Cardiac muscle cell (in vitro differentiated cells and primary cell): Measurements from ENCODE around the gene ZNF778. TPM values are rescaled to one million over a fixed set of nuclear protein-coding genes. Genes with fewer than 3 reads are reported as not detected.

Experiments
- DNase-seq, 2 donors: peaks; one replicate each; pipeline versions ENCODE4 v3.0.0 to v3.0.0-alpha.2; 2010 to 2017; ENCODE audit warnings: low read depth in 1 of 2, low spot score in 1 of 2
- H3K27ac ChIP-seq: fragments of 200-600 bp; sonication (generic); 2 replicates; pipeline ENCODE4 v1.5.1; 2016
- H3K27me3 ChIP-seq: fragments of 200-600 bp; sonication (generic); 2 replicates; pipeline ENCODE4 v1.6.0; 2016; ENCODE audit warnings: control low read depth
- H3K36me3 ChIP-seq: fragments of 200-600 bp; sonication (generic); 2 replicates; pipeline ENCODE4 v1.5.1; 2016; ENCODE audit warnings: control low read depth
- H3K4me1 ChIP-seq: fragments of 200-600 bp; sonication (generic); 2 replicates; pipeline ENCODE4 v1.8.1; 2017; ENCODE audit warnings: low read depth, mild to moderate bottlenecking, mixed run types
- H3K4me3 ChIP-seq: fragments of 200-600 bp; sonication (generic); 2 replicates; pipeline ENCODE4 v1.5.1; 2016; ENCODE audit warnings: mild to moderate bottlenecking
- H3K9me3 ChIP-seq: fragments of 200-600 bp; sonication (generic); 2 replicates; pipeline ENCODE4 v1.5.1; 2017; ENCODE audit warnings: low read depth, mild to moderate bottlenecking, control low read depth
- polyA plus RNA-seq: library from polyadenylated mRNA; unstranded; fragments of >200 nt; fragmentation: Nextera tagmentation; extraction: Ambion mirVana; gene quantifications from 2 replicates; pipeline ENCODE4 v1.2.1, GENCODE V29; 2016
- total RNA-seq: library from RNA; depleted of rRNA; stranded (reverse); fragments of >200 nt; gene quantifications from 2 replicates; pipeline ENCODE4 v1.2.3, GENCODE V29; 2016
- TF ChIP-seq, protein P1 (sequence below): IDR thresholded peaks from 2 replicates; pipeline ENCODE4 v1.5.1; 2012; ENCODE audit warnings: low read depth, mild to moderate bottlenecking, low read length

Gene ZNF778
- total RNA-seq (25.8 and 31.8 TPM in 2 replicates), polyA plus RNA-seq (4.1 and 9.5 TPM in 2 replicates)

DNA sequence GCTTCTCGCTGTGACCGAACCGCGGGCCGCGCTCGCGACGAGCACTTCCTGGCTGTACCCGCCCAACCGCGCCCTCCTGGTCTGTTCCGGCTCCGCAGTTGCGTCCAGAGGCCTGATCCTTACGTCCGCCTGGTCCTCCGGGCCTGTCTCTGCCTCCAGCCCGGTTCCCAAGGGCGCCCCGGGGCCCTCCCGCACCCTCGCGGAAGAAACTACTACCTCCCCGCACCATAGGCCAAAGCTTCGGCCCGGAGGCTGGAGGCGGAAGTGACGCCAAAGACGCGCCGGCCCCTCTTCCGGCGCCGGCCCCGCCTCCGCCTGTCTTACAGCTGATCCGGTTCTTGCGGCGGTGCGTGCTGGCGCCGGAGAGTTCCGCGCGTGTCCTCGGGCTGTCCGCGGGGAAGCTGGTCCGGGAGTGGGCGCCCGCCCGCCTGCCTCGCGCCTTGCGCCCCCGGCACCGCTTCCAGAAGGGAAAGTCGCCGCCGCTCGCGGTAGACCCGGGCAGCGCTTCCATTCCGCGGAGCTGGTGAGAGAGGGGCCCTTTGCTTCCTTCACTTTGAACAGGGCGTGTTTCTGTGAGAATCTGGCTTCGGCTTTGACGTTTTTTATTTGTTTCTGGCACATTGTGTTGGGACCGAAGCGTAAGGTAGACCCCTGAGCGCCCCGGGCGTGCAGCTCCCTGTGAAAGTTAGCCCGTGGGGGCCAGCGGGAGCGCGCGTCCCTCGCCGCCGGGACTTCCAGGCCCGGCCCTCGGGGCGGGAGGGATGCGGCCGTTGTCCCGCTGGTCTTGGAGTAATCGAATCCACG is at the start of gene ZNF778:
Gene ZNF778 (plus strand): TSS at position 316 of the 804 bp plus-strand sequence. CDS start 3,425 bp downstream, outside the sequence.
- no peaks in the 10 kb centered on the region for H3K27me3 ChIP-seq
- H3K9me3 ChIP-seq, result no peaks in the 10 kb centered on the region
- H3K4me3 ChIP-seq, result peak within 1 kb of the TSS; percentile 98
- TF ChIP-seq, protein P1, sequence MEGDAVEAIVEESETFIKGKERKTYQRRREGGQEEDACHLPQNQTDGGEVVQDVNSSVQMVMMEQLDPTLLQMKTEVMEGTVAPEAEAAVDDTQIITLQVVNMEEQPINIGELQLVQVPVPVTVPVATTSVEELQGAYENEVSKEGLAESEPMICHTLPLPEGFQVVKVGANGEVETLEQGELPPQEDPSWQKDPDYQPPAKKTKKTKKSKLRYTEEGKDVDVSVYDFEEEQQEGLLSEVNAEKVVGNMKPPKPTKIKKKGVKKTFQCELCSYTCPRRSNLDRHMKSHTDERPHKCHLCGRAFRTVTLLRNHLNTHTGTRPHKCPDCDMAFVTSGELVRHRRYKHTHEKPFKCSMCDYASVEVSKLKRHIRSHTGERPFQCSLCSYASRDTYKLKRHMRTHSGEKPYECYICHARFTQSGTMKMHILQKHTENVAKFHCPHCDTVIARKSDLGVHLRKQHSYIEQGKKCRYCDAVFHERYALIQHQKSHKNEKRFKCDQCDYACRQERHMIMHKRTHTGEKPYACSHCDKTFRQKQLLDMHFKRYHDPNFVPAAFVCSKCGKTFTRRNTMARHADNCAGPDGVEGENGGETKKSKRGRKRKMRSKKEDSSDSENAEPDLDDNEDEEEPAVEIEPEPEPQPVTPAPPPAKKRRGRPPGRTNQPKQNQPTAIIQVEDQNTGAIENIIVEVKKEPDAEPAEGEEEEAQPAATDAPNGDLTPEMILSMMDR, result no peak
- H3K4me1 ChIP-seq, result peaks cover 3% of the 10 kb centered on the region
- peak within 1 kb of the TSS; percentile 98 for H3K27ac ChIP-seq
- peak; percentile 87 to 92 for DNase-seq
- peaks cover 8% of the 10 kb centered on the region for H3K36me3 ChIP-seq

DNA sequence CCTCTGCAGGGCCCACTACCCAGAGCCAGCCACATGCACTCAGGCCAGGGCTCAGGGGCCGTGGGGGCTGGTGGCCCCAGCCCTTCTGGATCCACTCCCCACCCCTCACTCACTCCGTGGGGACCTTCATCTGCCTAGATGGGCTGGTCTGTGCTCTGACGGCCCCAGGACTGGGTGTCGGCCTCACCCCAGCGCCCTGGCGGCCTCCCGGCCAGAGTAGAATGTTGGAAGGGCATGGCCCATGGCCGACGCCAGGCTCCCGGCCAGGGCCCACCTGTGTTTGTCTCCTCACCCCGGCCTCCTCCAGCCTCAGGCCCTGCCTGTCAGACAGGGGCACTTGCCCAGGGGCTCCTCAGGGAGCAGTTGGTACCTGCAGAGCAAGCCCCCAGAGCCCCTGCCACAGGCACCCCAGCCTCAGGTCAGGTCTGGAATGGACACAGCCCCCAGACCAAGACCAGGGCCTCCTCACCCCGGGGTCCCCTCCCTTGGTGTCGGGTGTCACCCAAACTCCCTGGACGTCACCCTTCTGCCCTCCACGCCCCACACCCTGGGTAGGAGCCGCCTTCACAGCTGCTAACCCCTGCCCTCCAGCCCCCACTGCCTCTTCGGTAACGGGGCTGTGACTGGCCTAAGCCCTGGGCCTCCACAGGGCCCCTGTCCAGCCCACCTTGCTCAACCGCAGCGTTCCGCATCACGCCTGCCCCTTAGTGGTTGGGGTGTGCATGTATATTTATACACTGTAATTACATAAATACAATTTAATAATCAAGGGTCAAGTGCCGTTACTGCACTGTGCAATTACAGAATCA is 48.9 kb upstream of the ZNF778 start:
- H3K9me3 ChIP-seq, result no peaks in the 10 kb centered on the region
- no peak overlapping the region for H3K27ac ChIP-seq
- H3K27me3 ChIP-seq, result peaks cover 18% of the 10 kb centered on the region
- peaks cover 9% of the 10 kb centered on the region for H3K4me1 ChIP-seq
- H3K36me3 ChIP-seq, result no peaks in the 10 kb centered on the region
- no peak overlapping the region for H3K4me3 ChIP-seq
- TF ChIP-seq, protein P1, result no peak
- no peak for DNase-seq

DNA sequence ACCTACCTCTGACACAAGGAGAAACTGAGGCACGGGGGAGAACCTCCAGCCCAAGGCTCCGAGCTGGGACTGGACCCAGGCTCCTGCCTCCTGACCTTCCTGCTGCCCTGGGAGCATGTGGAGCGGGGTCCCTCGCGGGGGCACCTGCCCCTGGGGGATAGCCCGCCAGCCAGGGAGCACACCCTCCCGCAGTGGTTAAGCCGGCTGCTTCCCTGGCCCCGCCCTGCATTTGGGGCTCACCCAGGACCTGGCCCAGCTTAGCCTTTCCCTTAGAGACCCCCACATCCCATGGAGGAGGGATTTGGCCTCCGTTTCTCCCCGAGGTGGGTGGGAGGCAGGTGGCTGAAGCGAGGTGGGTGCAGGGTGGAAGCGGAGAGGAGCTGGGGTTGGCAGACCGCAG is 47.7 kb upstream of the ZNF778 start:
- no peaks in the 10 kb centered on the region for H3K9me3 ChIP-seq
- no peak for DNase-seq
- no peak overlapping the region for H3K27ac ChIP-seq
- H3K36me3 ChIP-seq, result no peaks in the 10 kb centered on the region
- H3K4me3 ChIP-seq, result no peak overlapping the region
- H3K27me3 ChIP-seq, result peaks cover 18% of the 10 kb centered on the region
- H3K4me1 ChIP-seq, result peaks cover 10% of the 10 kb centered on the region
- TF ChIP-seq, protein P1, result no peak

DNA sequence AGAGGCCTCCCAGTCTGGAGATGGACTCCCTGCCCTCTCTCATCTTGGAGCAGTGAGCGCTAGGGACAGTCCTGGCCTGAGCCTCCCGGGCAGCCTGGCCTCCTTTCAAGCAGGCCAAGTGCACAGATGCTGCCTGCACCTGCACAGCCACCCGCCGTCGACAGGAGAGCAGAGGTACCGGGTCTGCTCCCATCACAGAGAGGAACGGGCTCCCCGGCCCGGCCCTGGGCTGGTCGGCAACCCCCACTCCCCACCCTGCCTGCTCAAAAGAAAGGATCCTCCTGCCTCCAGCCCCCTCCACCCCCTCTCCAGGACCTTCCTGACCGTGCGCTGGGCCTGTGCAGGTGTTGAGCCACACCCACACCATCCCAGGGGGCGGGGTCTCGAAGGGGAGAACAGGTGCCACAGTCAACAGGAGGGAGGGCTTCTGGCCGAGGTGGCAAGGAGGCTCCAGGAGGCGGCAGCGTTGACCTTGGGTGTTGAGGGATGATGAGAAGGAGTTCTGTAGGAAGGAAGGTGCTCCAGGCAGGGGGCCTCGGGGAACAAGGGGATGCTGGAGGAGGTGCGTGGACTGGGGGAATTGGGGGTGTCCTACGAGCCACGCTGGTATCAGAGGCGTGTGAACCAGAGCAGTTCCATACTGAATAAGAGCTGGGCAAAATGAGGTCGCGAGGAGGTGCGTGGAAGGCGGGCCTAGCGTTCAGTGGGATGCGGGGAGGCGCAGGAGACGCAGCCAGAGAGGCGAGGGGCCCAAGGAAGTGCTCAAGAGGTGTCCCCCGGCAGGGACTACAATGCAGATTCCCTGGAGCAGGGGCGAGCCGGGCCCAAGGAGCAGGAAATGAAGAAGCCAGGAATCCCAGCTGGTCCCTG is 46.9 kb upstream of the ZNF778 start:
- H3K9me3 ChIP-seq, result no peaks in the 10 kb centered on the region
- H3K4me3 ChIP-seq, result peak overlapping the region; percentile 23
- H3K36me3 ChIP-seq, result no peaks in the 10 kb centered on the region
- no peak for DNase-seq
- peaks cover 18% of the 10 kb centered on the region for H3K27me3 ChIP-seq
- no peak overlapping the region for H3K27ac ChIP-seq
- TF ChIP-seq, protein P1, result no peak
- H3K4me1 ChIP-seq, result peaks cover 10% of the 10 kb centered on the region
